Medulla oblongata (tissue), 1 donor: ENCODE data around the gene CHRD.
A peak's percentile ranks its signal among the peaks of the same experiment; 100 is the strongest.
"Not testable (repeated sequence)": the region's sequence is repeated elsewhere in the genome, so short reads cannot be mapped to it uniquely, and the experiment has no call there.

Source experiments
- DNase-seq: peaks from one replicate; pipeline ENCODE4 v3.0.0-alpha.2; 2015; ENCODE audit errors: extremely low spot score

Gene CHRD

DNA sequence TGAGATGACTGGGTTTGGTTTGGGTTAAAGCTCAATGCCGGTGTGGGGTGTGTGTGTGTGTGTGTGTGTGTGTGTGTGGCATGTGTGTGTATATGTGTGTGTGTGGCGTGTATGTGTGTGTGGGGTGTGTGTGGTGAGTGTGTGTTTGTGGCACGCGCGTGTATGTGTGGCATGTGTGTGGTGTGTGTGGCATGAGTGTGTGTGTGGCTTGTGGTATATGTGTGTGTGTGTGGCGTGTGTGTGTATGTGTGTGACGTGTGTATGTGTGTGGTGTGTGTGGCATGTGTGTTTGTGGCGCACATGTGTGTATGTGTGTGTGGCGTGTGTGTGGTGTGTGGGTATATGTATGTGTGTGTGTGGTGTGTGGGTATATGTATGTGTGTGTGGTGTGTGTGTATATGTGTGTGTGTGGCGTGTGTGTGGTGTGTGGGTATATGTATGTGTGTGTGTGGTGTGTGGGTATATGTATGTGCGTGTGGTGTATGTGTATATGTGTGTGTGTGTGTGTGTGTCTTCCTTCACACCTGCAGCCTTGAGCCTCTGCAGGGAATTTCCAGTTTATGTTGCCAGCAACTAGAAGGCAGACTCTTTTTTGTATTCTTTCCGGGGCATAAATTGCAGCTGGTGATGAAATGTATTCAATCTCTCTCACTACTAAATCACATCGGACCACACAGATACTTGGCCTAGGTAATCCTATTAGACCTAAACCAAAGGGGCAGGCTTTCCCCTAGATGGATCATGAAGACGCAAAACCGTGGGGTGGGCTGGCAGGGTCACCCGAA, 34.8 kb downstream of the CHRD start:
- no peak for DNase-seq

DNA sequence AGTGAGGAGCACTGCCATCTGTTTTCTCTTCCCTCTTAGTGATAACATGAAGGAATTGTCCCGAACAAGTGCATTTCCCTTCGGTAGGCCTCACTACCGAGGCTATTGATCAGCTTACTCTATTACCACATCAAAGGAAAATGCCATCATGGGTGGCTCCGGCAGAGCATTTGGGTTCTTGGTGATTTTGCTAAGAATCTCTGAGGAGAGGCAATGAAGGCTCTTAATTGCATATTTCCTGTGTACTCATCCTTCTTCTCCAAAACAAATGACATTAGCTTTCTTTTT, 35.3 kb downstream of the CHRD start:
- no peak for DNase-seq

DNA sequence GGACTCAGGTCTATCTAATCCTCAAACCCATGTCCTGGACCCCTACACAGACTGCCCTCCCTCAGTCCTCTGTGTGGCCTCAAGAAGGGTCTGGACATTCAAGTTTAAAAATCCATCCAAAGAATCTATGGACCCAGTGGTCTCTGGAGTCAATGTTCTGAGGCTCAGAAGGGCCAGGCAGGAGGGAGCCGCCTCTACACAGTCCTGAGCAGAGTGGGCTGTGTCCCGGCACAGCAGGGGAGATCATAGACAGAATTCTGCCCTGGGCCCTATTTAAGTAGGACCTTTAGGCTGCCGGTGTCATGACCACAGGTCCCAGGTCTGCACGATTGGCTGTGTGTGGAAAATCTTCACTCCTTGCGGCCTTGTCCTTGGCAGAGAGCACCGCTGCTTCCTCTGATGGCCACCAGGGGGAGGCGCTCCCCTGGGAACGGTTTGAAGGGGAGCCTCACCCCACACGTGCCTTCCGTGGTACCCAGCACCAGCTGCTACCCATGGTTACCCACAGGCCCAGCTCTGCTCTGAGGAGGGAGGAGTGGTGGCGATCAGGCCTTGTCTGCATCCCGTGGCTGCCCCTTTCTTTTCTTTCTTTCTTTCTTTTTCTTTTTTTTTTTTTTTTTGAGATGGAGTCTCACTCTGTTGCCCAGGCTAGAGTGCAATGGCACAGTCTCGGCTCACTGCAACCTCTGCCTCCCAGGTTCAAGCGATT, 37.9 kb downstream of the CHRD start:
- DNase-seq: peak; percentile 78

DNA sequence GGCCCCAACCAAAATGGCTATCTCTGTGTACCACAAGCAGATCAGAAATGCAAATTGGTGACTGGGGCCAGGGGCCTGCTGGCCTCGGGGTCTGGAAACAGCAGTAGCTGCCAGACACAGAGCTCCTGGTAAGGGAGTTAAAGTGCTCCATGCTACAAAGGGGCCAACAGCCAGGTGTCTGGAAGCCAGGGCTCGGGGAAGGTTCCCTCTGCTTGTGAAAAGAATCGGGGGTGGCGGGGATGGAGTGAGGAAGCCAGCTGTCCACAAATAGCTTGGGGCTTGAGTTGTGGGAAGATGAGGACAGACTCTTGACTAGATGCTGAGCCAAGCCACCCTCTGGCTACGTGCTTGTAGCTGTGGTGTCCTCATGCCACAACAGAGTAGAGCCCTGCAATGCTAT, 39.3 kb downstream of the CHRD start:
- no peak for DNase-seq

DNA sequence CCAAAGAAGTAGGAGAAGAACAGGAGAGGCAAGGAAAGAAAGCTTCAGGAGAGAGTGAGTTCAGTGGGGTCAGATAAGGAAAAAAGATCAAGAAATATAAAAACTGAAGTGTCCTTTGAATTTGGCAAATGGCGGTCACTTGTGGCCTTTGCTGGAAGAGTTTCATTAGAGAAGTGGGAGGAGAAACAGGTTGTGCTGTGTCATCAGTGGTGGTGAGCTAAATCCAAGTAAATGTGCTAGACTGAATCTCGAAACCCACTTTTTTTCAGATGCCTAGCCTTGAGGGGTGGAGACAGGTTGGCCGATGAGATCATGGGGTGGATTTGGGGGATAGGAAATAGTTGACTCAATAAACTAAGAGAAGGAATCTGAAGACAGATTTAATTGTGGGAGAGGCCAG, 43.7 kb downstream of the CHRD start:
- no peak for DNase-seq

DNA sequence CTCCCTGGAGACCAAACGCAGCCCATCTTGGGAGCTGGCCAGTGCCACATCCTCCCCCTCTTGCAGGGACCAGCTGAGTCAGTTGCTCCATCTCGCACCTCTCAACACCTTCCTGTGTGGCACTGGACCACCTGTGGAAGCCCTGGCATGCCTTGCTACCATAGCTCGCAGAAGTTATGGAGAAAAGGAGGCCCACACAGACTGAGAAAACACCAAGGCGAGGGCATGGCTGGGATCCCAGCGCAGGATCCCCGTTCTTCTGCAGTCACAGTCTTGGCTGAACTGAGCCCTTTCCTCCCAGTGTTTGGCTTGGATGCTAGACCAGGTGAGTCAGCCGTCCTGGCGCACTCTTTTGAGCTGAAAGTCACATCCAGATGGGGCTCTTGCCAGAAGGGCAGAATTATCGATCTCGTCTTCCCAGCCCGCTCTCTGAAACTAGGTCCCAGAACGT, 46.9 kb downstream of the CHRD start:
- no peak for DNase-seq

DNA sequence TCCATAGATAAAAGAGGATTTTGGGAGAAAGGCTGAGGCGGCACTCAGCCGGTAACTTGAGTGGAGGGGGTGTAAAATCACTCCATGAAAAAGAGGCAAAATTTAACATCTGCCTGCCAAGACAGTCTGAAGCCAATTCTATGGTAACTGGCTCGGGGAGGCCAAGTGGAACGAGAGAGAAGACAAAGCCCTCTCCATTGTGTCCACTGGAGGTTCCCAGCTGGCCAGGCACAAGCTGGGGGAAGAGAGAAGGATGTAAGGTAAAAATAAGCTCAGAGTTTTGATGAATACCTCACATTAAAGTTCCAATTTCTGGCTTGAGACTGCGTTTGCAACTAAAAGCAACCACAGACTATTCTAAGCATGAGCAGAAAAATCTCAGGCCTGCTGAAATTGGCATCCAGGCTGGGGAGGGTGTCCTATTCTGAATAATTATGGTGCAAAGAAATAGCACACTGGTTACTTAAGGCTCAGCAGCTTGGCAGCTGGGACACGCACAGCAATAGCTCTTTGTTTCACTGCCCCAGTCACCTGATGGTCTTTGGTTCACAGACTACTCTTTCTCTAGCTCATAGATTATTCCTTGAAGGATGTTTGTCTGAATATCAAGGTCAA, 48.8 kb downstream of the CHRD start:
- DNase-seq: peak; percentile 64

DNA sequence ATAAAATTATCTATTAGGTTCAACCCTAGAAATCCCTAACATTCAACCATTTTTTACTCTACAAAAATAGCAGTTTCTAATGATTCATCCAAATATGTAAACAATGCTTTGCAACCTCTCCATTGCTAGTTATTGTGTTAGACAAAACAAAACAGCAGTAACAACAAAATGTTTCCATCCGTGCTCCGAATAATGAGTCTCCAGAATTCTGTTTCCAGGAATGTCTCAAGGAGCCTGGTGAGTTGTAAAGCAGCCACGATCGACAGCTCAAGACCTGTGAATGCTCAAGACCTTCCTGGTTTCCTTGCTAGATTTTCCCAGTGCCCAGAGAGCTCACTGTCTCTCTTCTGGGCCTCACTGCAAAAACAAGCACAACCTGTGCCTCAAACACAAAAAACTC, 49.9 kb downstream of the CHRD start:
- no peak for DNase-seq

DNA sequence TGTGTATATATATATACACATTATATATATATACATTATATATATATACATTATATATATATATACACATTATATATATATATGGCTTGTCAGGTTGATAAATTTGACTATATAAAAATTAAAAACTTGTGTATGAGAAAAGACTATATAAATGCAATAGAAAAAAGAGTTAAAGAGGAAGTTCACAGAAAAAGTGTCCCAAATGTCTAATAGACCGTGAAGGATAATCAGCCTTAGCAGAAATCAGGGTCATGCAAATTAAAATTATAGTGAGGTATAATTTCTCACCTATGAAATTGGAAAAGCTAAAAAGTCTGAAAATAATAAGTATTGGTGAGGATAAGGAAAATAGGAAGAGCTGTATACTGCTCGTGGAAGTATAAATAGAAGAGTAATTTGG, 51.1 kb downstream of the CHRD start:
- DNase-seq: no peak

DNA sequence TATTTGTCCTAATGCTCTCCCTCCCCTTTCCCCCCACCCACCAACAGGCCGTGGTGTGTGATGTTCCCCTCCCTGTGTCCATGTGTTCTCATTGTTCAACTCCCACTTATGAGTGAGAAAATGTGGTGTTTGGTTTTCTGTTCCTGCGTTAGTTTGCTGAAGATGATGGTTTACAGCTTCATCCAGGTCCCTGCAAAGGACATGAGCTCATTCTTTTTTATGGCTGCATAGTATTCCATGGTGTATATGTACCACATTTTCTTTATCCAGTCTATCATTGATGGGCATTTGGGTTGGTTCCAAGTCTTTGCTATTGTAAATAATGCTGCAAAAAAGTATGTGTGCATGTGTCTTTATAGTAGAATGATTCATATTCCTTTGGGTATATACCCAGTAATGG, 53.3 kb downstream of the CHRD start:
- not testable (repeated sequence) for DNase-seq

DNA sequence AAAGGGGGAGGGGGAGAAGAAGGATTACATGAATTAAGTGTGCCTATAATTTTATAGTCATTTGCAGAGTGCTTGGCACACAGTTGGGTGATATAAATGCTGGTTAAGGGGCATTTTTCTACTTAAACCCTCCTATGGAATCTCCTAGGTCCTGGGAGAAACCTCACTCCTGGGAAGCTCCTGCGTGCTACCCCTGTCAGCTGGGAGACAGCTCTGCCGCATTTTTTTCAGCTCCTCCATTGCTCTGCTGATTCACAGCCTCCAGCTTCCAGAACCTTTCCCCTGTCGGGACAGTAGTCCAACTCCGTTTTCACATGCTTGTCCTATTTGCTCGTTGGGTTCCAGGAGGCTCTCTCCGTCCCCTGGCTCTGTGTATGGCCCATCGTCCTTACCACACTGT, 59.2 kb downstream of the CHRD start:
- no peak for DNase-seq
